Upper lobe of left lung (tissue), 4 donors: Measurements from ENCODE around the gene DDR2.

Experiments
- CTCF ChIP-seq, 6 experiments: fragments of 450-650 bp in 4 of 6; fragments of 200-600 bp in 2 of 6; sonication (generic) in 2 of 6; IDR thresholded peaks; one replicate each; pipeline ENCODE4 v1.5.1; 2016 to 2019; ENCODE audit warnings: antibody characterized with exemption in 6 of 6
- EP300 ChIP-seq, 4 donors: sonication (generic); formaldehyde crosslinking; IDR thresholded peaks; one replicate each; pipeline ENCODE4 v1.5.1; 2017; ENCODE audit warnings: antibody characterized with exemption in 4 of 4, control low read depth in 2 of 4
- POLR2A ChIP-seq, 4 donors: fragments of 450-650 bp; IDR thresholded peaks; one replicate each; pipeline ENCODE4 v1.5.1; 2016 to 2017; ENCODE audit warnings: antibody characterized with exemption in 4 of 4, mild to moderate bottlenecking in 2 of 4
- POLR2AphosphoS5 ChIP-seq, 2 donors: sonication (generic); formaldehyde crosslinking; IDR thresholded peaks; one replicate each; pipeline ENCODE4 v1.5.1; 2017; ENCODE audit warnings: antibody characterized with exemption in 2 of 2

DNA sequence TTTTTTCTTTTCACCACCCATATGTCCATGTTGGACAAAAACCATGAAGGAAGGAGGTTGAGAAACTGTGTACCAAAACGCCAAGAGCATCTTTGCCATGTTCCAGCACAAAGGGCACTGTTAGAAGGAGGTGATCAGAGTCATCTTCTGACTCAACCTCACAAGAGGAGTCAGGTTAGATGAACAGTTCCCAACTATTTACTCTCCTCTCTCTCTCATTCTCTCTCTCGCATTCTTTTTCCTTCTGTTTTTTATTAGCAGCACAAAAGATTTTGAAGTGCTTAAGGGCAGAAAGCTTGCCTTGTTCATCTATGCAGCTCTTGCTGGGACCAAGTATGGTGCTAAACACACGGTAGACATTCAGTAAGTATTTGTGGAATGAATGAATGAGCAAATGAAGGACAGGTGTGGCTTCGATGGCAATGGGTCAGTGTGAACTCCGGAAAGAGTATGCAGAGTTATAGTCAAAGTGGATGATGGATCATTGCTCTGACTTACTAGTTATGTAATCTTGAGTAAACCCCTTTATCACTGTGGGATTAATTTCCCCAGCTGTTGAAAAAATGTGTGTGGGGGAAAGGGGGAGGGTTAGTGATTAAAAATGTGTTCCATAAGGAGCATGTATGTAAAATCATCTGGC lies 33.9 kb downstream of the DDR2 start:
- TF ChIP-seq POLR2A (IDR thresholded peaks at IDR 0.05) (no peak), CTCF (IDR thresholded peaks at IDR 0.05) (no peak), POLR2AphosphoS5 (IDR thresholded peaks at IDR 0.05) (no peak), EP300 (IDR thresholded peaks at IDR 0.05) (no peak)
